Parietal lobe (tissue), 2 donors: ENCODE results near the gene SLC16A10. TPM values are rescaled to one million over a fixed set of nuclear protein-coding genes. Genes with fewer than 3 reads are reported as not detected.

Experiments
- small RNA-seq: library from RNA; depleted of rRNA; stranded (forward); fragments of <200 nt; gene quantifications from one replicate; pipeline ENCODE3, GENCODE V24; 2014; ENCODE audit warnings: low replicate concordance
- total RNA-seq: library from RNA; depleted of rRNA; stranded (reverse); fragments of >200 nt; gene quantifications from one replicate; pipeline ENCODE4 v1.2.3, GENCODE V29; 2014

SLC16A10 gene
- total RNA-seq: 10.3 TPM

GRCh38 chr6:111087106-111087835 is at the start of gene SLC16A10:
SLC16A10 (plus strand) TSS chr6:111087503; CDS start chr6:111087753, 250 bp downstream.

Small RNA genes lying within 50 kb of the gene (small RNA-seq; reads per million reads assigned to genes)
- not detected for gene RNU6-960P

Other genes starting within 250 kb of the SLC16A10 start
- gene AMD1, start 212.7 kb upstream of the SLC16A10 start, total RNA-seq: 87.0 TPM
- 44.1 TPM for gene GTF3C6, start 128.8 kb upstream of the SLC16A10 start, total RNA-seq
- 12.5 TPM for gene RPF2, start 105.5 kb upstream of the SLC16A10 start, total RNA-seq